HG02938 (cell line): ENCODE measurements around the gene CGB2.
"Not testable (repeated sequence)": the region's sequence is repeated elsewhere in the genome, so short reads cannot be mapped to it uniquely, and the experiment has no call there.

Experiments used
- ATAC-seq: cut with Tn5 transposase; IDR thresholded peaks from one replicate; pipeline ENCODE4 v1.9.1; 2021; ENCODE audit warnings: mild to moderate bottlenecking, moderate library complexity; ENCODE audit not compliant: unreplicated experiment

The CGB2 gene

GRCh38 chr19:49064768-49065611, 33.3 kb downstream of the CGB2 start, which contains the start of gene NTF4:
Gene NTF4, minus strand, starts transcription at chr19:49064818. Its CDS starts 2,821 bp downstream, at chr19:49061997.
- no peak for ATAC-seq

- no peak for ATAC-seq
Observed at GRCh38 chr19:49065905-49066512, 34.3 kb downstream of the CGB2 start.

GRCh38 chr19:49067554-49067953, 35.9 kb downstream of the CGB2 start:
- no peak for ATAC-seq

- ATAC-seq, result no peak
Observed at GRCh38 chr19:49069026-49069425, 37.3 kb downstream of the CGB2 start.

DNA sequence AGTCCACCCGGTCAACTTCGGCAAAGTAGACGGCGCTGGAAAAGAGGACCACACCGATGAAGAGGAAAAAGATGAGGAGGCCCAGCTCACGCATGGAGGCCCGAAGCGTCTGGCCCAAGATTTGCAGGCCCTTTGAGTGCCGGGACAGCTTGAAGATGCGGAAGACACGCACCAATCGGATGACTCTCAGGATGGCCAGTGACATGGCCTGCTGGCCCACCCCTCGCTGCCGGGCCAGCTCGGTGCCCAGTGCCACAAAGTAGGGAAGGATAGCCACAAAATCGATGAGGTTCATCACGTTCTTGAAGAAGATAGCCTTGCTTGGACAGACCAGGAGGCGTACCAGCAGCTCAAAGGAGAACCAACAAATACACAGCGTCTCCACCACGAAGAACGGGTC, 38.7 kb downstream of the CGB2 start:
- ATAC-seq, result no peak

GRCh38 chr19:49071860-49072547, 40.3 kb downstream of the CGB2 start:
- ATAC-seq, result no peak

DNA sequence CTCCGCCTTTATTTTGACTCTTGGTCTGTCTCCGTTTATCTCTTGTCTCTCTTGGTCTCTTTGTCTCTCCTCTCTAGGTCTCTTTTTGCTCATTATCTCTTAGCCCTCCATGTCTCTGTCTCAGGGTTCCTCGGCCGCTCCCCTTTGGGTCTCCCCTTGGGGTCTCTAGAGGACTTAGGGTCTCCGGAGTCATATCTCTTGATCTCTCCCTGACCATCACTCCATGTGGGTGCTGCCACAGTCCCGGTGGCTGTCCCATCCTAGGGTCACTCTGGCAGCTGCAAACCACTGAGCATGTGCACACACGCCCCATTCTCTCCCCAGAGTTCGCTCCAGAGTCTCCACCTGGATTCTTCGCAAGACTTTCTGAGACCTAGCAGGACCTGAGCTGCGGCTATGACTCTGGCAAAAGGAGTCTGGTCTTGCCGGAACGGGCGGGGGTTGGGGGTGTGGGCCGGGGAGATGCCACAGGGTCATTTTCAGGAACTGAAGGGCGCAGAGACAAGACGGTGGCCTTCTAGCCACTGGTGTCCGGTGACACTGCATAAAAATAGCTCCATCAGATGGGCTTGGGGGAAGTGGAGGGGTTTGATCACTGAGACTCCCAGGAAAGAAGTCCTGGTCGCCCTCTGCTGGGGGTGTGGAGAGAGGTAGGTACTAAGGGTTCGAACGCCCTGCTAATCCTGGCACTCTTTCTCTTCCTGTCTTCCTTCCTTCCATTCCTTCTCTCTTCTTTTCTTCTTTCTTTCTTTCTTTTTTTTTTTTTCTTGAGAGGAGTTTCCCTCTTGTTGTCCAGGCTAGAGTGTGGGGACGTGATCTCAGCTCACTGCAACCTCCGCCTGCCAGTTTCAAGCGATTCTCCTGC, 42.1 kb downstream of the CGB2 start:
- ATAC-seq, result no peak

DNA sequence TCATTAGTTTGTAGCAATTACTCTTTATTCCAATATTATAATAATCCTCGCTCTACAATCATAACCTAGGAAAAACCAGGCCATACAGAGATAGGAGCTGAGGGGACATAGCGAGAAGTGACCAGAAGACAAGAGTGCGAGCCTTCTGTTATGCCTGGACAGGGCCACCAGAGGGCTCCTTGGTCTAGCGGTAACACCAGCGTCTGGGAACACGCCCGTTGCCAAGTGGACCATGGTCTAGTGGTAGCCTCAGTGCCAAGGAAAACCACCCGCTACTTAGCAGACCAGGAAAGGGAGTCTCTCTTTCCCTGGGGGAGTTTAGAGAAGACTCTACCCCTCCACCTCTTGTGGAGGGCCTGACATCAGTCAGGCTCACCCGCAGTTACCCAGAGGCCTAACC, 43.2 kb downstream of the CGB2 start:
- not testable (repeated sequence) for ATAC-seq

- no peak for ATAC-seq
Observed at GRCh38 chr19:49080392-49080791, 48.7 kb downstream of the CGB2 start.

DNA sequence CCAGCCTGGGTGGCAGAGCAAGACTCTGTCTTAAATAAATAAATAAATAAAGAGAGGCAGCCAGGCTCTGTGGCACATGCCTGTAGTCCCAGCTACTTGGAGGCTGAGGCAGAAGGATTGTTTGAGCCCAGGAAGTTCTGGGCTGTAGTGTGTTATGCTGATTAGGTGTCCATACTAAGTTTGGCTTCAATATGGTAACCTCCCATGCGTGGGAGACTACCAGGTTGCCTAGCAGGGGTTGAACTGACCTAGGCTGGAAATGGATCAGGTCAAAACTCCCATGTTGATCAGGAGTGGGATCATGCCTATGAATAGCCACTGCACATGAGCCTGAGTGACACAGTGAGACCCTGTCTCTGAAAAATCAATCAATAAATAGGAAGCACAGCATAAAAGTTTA, 49.6 kb downstream of the CGB2 start:
- ATAC-seq, result no peak
